Lower leg skin (tissue), 3 donors: Measurements from ENCODE around the gene YBEY.

Experiments used
- POLR2A ChIP-seq, 2 donors: fragments of 450-650 bp; IDR thresholded peaks; one replicate each; pipeline ENCODE4 v1.6.1; 2016 to 2017; ENCODE audit warnings: antibody characterized with exemption in 2 of 2, mild to moderate bottlenecking in 1 of 2, moderate library complexity in 1 of 2
- TF ChIP-seq, protein P1 (sequence below), 3 donors: fragments of 450-650 bp; IDR thresholded peaks; one replicate each; pipeline ENCODE4 v1.5.1; 2016; ENCODE audit warnings: antibody characterized with exemption in 3 of 3, mild to moderate bottlenecking in 3 of 3, moderate library complexity in 2 of 3

DNA sequence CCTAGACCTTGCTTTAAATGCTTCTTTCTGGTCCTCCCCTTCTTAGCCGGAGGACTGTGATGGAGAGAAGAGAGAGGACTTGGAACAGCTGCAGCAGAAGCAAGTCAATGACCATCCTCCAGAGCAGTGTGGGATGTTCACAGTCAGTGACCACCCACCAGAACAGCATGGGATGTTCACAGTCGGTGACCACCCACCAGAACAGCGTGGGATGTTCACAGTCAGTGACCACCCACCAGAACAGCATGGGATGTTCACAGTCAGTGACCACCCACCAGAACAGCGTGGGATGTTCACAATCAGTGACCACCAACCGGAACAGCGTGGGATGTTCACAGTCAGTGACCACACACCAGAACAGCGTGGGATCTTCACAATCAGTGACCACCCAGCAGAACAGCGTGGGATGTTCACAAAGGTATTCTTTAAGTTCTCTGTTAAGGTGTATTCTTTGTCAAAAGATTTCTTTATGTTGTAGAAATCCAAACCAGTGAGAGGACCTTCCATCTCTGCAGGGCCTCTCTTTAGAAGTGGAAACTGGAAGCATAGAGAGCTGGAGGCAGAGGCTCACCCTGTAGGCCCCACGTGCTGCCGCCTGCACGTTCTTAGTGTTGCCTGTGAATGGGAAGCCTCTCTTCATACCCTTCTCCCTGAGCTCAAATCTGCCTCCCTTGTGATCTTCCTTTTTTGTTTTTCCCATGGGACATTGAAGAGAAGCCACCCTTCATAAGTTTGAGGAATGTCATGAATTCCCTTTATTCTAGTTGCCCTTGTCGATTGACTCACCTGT lies 48.4 kb downstream of the YBEY start:
- TF ChIP-seq, protein P1, sequence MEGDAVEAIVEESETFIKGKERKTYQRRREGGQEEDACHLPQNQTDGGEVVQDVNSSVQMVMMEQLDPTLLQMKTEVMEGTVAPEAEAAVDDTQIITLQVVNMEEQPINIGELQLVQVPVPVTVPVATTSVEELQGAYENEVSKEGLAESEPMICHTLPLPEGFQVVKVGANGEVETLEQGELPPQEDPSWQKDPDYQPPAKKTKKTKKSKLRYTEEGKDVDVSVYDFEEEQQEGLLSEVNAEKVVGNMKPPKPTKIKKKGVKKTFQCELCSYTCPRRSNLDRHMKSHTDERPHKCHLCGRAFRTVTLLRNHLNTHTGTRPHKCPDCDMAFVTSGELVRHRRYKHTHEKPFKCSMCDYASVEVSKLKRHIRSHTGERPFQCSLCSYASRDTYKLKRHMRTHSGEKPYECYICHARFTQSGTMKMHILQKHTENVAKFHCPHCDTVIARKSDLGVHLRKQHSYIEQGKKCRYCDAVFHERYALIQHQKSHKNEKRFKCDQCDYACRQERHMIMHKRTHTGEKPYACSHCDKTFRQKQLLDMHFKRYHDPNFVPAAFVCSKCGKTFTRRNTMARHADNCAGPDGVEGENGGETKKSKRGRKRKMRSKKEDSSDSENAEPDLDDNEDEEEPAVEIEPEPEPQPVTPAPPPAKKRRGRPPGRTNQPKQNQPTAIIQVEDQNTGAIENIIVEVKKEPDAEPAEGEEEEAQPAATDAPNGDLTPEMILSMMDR (IDR thresholded peaks at IDR 0.05): no peak
- TF ChIP-seq POLR2A (IDR thresholded peaks at IDR 0.05): no peak
